CD4-positive, alpha-beta T cell treated with Interleukin-6 at 100 ng/mL for 8 hours (primary cell): ENCODE data around the gene PUM1.

Experiments used
- DNase-seq: peaks from one replicate; pipeline ENCODE4 v3.0.0-alpha.2; 2020; ENCODE audit warnings: mixed read lengths, low spot score

Gene PUM1

DNA sequence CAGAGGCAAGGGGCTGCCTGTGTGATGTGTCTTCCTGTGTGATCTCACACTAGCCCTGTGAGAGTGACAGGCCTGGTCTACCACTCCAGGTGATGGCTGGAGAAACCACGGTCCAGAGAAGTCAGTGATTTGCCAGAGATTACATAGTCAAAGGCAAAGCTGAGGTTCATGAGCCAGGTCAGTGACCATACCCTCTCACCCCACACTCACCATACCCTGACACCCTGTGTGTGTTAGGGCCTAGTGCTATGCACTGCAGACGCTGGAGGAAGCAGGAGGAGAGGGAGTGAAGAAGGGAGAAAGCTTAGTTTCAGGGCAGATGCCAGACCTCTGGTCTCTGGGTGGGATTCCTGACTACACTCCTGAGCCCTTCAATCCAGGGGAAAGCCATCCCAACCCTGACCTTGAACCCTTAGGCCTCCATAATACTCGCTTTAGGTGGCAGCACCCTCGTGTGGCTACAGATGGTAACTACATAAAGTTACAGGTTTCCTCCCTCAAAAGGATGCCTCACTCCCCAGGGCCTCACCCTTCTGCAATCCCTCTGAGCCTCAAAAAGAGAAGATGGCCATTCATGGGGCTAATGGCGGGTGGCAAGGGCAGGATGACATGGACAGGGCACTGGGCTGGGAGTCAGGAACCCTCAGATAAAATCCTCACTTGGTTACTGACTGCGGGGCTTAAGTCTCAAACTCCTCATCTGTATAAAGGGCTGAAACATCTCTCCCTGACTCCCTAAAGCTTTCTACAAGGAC lies 136.2 kb downstream of the PUM1 start:
- DNase-seq, result peak; percentile 24

DNA sequence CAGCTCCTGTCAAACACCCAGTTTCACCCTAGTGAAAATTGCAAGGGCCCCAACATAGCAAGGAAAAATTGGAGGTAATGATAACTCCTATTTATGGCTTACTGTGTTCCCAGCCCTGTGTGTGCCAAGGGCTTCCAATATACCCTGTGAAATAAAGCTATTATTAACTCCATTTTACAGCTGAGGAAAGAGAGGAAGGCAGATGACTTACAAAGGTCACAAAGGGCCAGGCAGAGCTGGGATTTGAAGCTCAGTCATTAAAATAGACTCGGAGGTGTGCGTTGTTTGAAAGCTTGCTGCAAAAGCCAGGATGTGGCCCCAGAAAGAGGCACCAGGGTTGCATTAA lies 136.8 kb downstream of the PUM1 start:
- DNase-seq, result no peak

DNA sequence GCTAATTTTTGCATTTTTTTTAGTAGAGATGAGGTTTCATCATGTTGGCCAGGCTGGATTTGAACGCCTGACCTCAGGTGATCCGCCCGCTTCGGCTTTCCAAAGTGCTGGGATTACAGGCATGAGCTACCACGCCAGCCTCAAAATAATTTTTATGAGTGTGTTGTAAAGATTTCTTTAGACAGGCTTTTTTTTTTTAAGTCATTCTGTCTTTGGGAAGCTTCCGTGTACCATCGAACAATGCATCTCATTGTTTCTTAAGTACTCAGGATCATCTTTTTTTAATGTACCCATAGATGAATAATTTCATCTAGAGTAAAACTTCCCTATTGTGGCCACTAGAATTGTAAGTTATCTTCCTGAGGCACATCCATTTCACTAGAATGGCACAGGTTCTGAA lies 137.3 kb downstream of the PUM1 start:
- no peak for DNase-seq

DNA sequence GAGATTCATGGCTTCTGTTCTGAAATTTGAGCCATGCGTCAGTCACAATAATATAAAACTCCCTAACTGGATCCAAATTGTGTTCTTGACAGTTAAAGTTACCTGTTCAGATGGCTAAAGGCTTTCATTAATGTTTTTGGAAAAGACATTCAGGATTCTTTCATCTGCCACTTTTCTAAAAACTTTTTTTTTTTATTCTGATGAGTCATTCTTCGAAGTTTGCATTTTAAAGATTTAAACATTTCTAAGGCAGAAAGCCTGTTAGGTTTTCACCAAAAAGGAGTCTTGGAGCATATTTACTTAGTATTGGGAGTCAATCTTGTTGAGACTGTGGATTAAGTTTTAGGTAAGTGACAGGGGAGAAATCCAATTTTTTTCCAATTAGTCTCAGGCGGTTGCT lies 138.1 kb downstream of the PUM1 start:
- DNase-seq, result no peak

DNA sequence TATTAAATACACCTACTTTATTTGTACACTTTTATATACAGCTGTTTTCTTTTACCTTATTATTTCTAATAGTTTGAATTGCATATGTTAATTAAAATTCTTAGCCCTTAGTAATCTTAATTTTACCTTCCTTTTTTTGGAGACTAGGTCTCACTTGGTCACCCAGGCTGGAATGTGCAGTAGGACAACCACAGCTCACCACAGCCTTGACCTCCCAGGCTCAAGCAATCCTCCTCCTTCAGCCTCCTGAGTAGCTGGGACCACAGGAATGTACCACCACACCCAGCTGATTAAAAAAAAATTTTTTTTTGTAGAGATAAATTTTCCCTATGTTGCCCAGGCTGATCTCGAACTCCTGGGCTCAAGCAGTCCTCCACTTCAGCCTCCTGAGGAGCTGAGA lies 141.9 kb downstream of the PUM1 start:
- no peak for DNase-seq

DNA sequence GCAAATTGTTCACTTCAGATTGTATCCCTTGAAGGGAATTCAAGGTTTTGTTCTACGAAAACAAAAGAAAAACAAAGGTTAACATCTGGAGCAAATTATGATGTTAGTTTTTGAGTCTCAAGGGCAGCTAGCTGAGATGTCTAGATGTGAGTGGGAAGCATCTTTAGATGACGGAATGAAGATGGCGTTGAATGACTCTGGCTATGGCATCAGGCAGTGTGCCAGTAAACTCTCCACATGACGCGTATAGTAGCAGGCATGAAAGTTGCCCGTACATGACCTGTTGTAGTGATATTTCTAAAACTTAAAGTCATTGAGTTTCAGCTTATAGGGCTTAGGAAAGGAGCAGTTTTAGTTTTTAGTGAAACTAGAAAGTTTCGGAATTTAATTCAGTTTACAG lies 144.7 kb downstream of the PUM1 start:
- no peak for DNase-seq

DNA sequence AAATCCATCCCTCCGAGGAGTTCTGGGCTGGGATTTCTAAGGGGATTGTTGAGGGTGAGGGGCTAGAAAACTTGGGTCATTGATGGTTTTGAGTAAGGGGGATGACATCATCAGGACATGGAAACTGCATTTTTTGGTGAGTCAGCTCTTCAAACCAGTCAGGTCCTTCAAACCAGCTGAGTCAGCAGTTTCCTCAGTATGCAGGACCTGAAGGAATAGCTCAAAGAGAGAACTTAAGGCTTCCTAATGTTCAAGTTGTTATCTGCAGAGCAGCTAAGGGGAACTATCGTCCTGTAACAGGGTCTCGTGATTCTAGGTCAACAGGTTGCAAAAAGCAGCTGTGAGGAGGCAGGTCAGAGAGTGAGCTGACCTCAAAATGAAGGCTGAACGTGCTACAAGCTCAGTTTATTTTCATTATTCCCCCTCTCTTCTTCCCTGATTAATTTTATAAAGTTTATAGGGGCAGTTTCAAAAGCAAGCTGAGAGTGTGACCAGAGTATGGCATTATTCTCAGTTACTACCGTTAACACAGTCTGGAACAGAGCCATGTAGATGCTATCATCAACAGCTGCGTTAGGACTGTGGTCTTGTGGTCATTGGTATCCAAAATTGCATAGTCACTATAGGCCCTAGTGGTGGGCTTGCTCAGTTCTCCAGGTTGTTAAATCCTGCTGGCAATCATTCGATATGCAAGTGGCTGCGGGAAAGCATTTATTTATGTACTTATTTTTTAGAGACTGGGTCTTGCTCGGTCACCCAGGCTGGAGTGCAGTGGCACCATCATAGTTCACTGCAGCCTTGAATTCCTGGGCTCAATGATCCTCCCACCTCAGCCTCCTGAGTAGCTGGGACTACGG lies 146.3 kb downstream of the PUM1 start:
- DNase-seq, result no peak

DNA sequence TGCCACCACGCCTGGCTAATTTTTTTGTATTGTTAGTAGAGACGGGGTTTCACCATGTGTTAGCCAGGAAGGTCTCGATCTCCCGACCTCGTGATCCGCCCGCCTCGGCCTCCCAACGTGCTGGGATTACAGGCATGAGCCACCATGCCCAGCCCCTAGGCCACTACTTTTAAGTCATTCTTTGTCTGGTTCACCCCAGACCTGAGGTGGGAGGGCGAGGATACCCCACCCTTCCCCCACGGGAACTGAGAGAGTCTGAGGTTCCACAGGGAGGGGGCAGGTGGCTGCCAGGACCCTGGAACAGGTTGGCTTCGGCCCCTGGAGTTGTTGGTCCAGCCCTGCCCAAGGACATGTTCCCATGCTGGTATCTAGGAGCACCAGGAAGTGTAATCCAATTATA lies 149.2 kb downstream of the PUM1 start:
- DNase-seq, result no peak

DNA sequence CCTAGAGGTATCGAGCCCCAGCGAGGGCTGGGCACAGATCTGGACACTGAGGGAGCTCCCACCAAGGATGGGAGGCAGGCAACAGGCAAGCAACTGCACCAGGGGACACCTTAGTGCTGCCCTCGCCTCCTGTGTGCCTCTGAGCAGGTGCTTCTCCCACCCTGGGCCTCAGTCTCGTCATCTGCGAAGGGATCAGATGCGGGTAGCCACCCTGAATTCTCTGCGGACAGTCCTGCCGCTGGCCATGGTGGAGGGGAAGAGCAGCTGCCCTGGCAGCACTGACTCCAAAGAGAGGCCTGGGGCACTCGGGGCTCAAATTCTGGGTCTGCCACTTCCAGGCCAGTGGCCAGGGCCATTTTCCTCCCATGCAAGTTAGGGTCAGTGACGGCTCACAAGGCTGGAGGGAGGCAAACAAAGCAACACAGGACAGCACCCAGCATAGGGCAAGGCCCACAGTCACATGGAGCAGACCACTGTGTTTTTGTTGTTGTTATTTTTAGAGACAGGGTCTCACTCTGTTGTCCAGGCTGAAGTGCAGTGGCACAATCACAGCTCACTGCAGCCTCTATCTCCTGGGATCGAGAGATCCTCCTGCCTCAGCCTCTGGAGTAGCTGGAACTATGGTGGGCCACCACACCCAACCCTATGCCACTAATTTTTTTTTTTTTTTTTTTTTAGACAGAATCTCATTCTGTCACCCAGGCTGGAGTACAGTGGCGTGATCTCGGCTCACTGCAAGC lies 149.9 kb downstream of the PUM1 start:
- no peak for DNase-seq

DNA sequence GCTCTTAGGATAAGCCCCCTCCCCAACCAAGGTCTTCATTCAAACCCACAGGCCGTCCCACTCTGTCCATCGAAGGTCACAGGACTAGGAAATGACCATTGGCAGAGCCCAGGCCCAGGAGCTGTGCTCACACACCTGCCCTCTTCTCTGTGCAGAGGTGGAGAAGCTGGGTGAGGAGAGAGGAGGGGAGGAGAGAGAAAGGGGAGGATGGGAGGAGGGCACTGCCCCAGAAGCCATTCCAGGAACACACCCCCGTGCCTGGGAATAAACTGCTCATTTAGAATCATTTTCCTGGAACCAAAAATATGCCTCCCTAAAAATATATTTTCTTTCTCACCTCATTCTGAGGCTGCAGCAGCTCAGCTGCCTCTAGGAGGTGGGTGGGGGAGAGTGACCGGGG lies 150.6 kb downstream of the PUM1 start:
- DNase-seq, result no peak

DNA sequence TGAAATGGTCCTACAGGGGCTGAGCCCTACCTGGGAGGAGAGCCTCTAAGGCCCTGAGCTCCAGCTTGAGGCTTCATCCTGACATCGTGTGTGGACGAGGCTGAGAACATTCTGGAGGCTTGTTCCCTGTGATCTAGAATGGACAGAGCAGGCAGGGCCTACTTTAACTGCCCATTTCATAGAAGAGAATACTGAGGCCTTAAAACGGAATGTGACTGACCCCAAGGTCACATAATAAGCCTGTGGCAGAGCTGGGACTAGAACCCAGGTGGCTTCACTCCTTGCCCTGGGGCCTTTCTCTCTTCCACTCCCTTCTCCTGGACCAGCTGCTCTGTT lies 151.0 kb downstream of the PUM1 start:
- DNase-seq, result no peak

DNA sequence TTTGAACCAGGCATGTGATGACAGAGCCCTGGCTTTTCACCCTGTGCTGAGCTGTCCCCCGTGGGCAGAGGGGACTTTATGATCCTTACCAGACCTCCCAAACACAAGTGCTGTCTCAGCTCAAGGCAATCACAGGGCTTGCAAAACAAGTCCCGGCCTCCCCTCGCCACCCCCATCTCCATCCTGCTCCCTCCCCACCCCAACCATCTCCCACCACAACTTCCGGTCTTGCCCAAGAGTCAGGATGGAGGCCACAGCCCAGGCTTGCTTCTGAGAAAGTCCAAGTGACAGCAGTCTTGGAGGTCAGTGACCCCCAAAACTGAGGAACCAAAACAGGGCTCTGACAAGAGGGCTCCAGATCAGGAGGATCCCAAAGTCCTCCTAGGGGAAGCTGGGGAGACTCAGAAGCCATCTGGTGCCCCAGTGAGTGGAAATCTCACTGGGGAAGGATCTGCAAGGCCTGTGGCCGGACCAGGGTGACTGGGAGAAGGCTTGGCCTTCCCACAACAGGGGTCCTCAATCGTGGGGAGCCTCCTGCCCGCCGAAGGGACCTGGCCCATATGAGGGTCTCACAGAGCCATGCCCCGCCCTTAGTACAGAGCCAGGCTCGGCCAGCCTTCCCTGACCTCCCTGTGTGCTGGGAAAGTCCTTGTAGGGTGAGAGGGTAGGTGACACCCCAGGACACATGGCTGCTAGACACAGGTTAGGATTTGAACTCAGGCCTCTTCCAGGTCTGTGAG lies 152.4 kb downstream of the PUM1 start:
- no peak for DNase-seq

DNA sequence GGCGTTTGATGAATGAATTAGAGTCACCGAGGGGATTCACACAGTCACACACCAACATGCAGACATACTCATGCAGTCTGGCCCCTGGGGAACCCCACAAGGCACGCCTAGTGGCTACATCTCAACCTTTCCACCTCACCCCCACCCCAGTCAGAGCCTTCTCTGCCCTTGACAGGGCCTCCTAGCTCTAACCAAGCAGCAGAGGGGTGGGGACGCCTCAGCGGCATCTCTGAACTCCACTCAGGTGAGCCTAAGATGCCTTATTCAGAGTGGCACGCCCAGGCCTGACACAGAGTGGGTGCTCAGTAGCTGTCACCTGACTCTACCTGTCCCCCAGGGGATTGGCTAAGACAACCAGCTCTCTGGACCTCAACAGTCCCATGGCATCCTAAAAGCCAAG lies 153.3 kb downstream of the PUM1 start:
- no peak for DNase-seq

DNA sequence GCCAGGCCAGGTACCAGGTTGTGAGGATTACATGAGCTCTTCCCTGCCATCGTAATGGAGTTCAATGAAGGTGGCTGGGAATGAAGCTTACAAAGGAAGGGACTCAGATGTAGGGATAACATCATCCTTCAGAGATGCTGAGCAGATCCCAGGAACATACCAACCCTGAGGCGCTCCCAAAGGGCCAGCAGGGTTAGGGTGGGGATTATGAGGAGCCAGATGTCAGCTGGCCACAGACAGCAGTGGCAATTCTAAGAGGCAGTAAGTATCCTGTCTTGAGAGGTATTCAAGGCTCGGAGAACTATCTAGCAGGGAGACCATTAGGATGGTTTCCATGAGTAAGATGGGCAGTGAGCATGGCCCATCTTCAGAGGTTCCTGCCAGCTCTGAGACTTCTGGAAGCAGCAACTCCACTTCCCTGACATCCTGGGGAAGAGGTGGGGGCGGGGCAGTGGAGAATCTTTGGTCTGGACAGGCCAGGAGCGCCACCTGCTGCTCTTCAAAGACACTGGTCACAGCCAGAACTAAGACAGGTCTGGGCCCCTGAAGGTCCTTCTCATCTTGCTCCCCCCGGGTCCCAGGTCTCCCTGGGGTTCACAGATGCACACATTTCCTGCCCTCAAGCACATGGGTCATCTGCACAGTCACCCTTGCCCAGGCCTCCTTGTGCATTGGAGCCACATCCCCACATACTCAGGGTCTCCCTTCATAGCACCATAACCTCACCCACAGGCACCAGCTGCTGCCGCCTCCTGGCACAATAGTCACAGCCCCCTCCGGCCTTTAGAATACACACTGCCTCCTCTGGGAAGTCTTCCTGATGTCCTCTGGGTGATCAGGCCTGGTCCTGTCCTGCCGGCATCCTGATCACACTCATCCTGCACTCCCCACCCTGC lies 154.2 kb downstream of the PUM1 start:
- DNase-seq, result peak; percentile 12

DNA sequence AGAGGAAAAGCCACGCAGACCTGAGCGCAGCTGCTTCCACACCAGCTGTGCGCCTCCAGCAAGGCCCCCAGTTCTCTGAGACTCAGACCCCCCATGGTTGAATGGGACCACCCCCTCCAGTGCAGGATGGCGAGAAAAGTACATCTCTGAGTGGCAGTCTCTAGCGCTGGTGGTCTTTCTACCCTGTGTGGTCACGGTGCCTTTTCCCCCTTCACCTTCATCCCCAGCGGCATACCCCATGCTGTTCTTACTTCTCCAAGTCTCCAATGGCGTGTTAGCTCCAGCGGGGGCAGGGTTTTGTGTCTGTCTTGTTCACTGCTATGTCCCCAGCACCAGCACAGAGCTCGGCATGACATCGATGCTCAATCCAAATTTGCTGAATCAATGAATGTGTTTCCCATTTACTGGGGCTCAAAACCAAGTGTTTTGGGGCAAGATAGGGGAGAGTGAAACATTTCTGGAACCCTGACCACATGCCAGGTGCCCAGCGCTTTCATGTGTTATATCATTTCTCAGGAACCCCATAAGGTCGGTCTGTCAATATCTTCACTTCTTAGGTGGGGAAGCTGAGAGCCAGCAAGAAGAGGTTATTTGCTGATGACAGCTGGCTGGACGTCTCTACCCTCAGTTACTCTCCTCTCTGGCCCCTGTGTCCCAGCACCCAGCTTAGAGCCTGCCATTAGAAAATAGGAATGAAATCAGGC lies 156.0 kb downstream of the PUM1 start:
- no peak for DNase-seq

DNA sequence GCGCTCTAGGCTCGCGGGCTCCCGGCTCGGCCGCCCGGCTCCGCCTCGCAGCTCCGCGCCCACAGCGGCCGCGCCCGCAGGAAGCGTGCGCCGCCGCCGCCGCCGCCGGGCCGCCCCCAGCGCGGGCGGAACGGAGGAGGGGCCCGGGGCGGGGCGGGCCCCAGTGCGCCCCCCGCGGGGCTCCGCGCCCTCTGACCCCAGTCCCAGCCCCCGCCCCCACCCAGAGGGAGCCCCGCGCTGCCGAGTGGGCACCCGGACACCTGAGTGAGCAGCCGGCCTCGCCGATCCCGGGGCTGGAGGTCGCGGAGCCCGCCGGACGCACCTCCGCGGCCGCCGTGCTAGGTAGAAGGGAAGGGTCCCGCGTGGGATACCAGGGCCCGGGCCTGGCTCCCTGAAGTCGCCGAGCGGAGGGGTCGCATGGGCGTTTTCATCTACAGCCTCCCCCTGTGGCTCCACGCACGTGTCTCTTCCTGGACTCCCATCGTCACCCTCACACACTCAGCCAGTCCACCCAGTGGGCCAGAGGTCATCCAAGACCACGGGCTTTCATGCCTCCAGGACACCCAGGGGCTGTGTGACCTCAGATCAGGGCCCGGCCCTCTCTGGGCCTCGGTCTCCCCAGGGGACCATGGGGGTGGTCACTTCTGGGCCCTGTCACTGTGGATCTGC lies 156.7 kb downstream of the PUM1 start, which contains the start of gene SDC3:
SDC3 (minus strand) TSS at position 63 of the 669 bp plus-strand sequence. CDS start 172 bp downstream, outside the sequence.
- DNase-seq, result no peak

DNA sequence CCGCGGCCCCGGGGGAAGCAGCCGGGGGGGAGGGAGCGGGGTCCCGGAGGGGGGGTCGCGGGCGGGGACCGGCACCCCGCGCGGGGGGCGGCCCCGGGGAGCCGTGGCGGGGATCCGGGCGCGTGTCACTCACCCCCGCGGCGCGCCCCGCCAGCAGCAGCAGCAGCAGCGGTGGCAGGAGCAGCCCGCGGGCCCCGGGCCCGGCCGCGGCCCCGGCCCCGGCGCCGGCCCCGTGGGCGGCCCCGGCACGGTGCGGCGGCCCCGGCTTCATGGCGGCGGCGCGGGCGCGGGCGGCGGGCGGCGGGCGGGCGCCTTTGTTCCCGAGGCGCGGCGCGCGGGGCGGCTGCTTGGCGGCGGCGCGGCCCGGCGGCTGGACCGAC lies 157.2 kb downstream of the PUM1 start:
- no peak for DNase-seq

DNA sequence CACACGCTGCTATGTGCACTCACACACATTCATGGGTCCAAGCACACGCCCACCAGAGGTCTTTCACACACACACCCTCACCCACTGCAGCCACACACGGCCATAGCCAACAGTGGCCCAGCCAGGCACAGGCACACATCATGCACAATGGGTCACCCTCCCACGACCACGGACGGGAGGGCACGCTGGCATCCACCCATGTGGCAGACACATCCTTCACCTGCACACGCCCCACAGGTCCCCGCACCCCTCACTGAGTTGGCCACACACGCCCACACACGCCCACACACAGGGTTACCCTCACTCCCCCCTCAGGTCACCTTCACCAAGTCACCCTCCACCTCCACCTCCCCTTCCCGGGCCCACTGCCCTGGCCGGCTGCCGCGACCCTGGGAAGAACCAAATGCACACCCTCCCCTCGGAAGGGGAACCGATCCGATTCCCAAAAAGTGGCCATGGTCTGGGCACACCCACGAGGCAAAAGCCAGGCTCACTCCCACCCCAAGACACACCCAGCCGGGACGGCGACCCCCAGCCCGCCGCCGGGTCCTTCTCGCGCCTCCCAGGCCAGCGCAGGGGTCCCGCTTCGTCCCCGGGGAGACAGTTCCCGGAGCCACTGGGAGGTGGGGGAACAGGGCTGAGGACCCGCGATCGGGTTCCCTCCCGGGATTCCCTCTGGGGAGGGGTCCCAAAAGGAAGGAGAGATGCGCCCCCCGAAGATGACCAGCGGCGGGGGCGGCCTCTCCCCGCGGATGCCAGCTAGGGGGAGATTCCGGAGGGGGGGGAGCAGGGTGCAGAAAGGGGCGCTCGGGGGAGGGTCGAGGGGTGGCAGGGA lies 157.8 kb downstream of the PUM1 start:
- DNase-seq, result no peak
